K562 (cell line): ENCODE results near the gene ITPR1. TPM values are rescaled to one million over a fixed set of nuclear protein-coding genes. Genes with fewer than 3 reads are reported as not detected.

Experiments used
- CREB5 ChIP-seq: fragments of 250-450 bp; sonication (Bioruptor Pico); IDR thresholded peaks from 2 replicates; pipeline ENCODE4 v1.5.0; 2020; ENCODE audit warnings: mild to moderate bottlenecking
- DNMT1 ChIP-seq: fragments of 450-650 bp; IDR thresholded peaks from 2 replicates; pipeline ENCODE4 v1.6.1; 2016; ENCODE audit warnings: antibody characterized with exemption, mild to moderate bottlenecking
- ELF4 ChIP-seq: fragments of 450-650 bp; formaldehyde crosslinking; IDR thresholded peaks from 2 replicates; pipeline ENCODE4 v1.4.0; 2022; ENCODE audit warnings: missing genetic modification characterization
- GTF2A2 ChIP-seq: IDR thresholded peaks from 2 replicates; pipeline ENCODE4 v1.6.1; 2016; ENCODE audit warnings: mild to moderate bottlenecking, missing genetic modification characterization, missing compliant biosample characterization
- HOXB6 ChIP-seq: fragments of 250-450 bp; sonication (Bioruptor Pico); IDR thresholded peaks from 2 replicates; pipeline ENCODE4 v1.5.1; 2022; ENCODE audit warnings: mild to moderate bottlenecking, borderline replicate concordance
- MAZ ChIP-seq, 2 experiments: fragments of 450-650 bp in 1 of 2; sonication (generic) in 1 of 2; formaldehyde crosslinking; IDR thresholded peaks in 1 of 2; conservative IDR thresholded peaks in 1 of 2; 2 replicates each; pipeline versions ENCODE4 v1.4.0 to v1.5.0; 2020; ENCODE audit warnings: mild to moderate bottlenecking in 1 of 2, missing genetic modification reagents in 1 of 2
- MCM7 ChIP-seq, 2 experiments: fragments of 450-650 bp; IDR thresholded peaks; 2 replicates each; pipeline ENCODE4 v1.6.1; 2016 to 2018
- RBM15 ChIP-seq: fragments of 200-400 bp; formaldehyde crosslinking; IDR thresholded peaks from 2 replicates; pipeline ENCODE4 v1.6.1; 2018; ENCODE audit warnings: mild to moderate bottlenecking, low read length, moderate library complexity; ENCODE audit not compliant: insufficient read depth
- STAG1 ChIP-seq: sonication (generic); formaldehyde crosslinking; IDR thresholded peaks from 2 replicates; pipeline ENCODE4 v1.5.0; 2020; ENCODE audit warnings: missing genetic modification reagents, borderline replicate concordance
- TAF7 ChIP-seq: fragments of 450-650 bp; IDR thresholded peaks from 2 replicates; pipeline ENCODE4 v1.6.1; 2016; ENCODE audit warnings: missing genetic modification characterization, missing compliant biosample characterization
- THRB ChIP-seq: fragments of 450-650 bp; formaldehyde crosslinking; conservative IDR thresholded peaks from 2 replicates; pipeline ENCODE4 v1.4.0; 2022; ENCODE audit warnings: mild to moderate bottlenecking, missing genetic modification characterization
- ZNF551 ChIP-seq: fragments of 250-450 bp; sonication (Bioruptor Pico); IDR thresholded peaks from 2 replicates; pipeline ENCODE4 v1.5.0; 2021; ENCODE audit warnings: mild to moderate bottlenecking, moderate library complexity
- ZNF583 ChIP-seq: fragments of 250-450 bp; sonication (Bioruptor Pico); IDR thresholded peaks from 2 replicates; pipeline ENCODE4 v1.4.0; 2020
- polyA plus RNA-seq, 8 experiments: library from polyadenylated mRNA; depleted of rRNA in 4 of 8; stranded (reverse) in 5 of 8; unstranded in 3 of 8; fragments of >200 nt; fragmentation: Nextera tagmentation in 2 of 8; fragmentation: Illumina TruSeq in 1 of 8; extraction: Ambion mirVana in 2 of 8; extraction: Trizol in 1 of 8; gene quantifications; 2 replicates each; pipeline versions ENCODE4 v1.2.1 to v1.2.3, GENCODE V29; 2011 to 2014; ENCODE audit warnings: inconsistent platforms in 1 of 8, missing spikeins in 1 of 8
- total RNA-seq, 7 experiments: library from RNA; depleted of rRNA in 6 of 7; stranded (reverse); fragments of >200 nt in 6 of 7; fragmentation: Illumina TruSeq in 2 of 7; extraction: Trizol in 2 of 7; gene quantifications; 2 replicates each; pipeline versions ENCODE4 v1.2.1 to v1.2.3, GENCODE V29; 2011 to 2021; ENCODE audit warnings: low replicate concordance in 1 of 7

ITPR1 gene
- total and polyA plus RNA-seq, 9 of the 15 experiments (the other 6 are each of a cell fraction or from before 2014, with no cell fraction given) = 22.4 to 40.0 (median 27.4) TPM

GRCh38 chr3:4498446-4498845 lies 5.3 kb downstream of the ITPR1 start (continued):
- no peak for TF ChIP-seq RBM15
- TF ChIP-seq TAF7 (tag) = no peak
- TF ChIP-seq THRB (CRISPR knock-in tag) = no peak
- TF ChIP-seq MCM7 (IDR thresholded peaks at IDR 0.05) = no peak
- TF ChIP-seq ZNF583 (CRISPR knock-in tag) = no peak
- no peak for TF ChIP-seq DNMT1
- TF ChIP-seq HOXB6 (CRISPR knock-in tag) = no peak
- no peak for TF ChIP-seq STAG1 (CRISPR knock-in tag)
- TF ChIP-seq ELF4 (CRISPR knock-in tag) = no peak
- no peak for TF ChIP-seq ZNF551 (CRISPR knock-in tag)
- TF ChIP-seq GTF2A2 = no peak
- no peak for TF ChIP-seq CREB5 (CRISPR knock-in tag)
- no peak for TF ChIP-seq MAZ (CRISPR knock-in tag; conservative IDR thresholded peaks at IDR 0.05 in 1 of 2, IDR thresholded peaks at IDR 0.05 in 1 of 2)
